A549 (cell line): Measurements from ENCODE around the gene TEPSIN. TPM values are rescaled to one million over a fixed set of nuclear protein-coding genes. Genes with fewer than 3 reads are reported as not detected.
A peak's percentile ranks its signal among the peaks of the same experiment; 100 is the strongest.

Experiments
- ATAC-seq, 2 experiments: fragments of 200-7000 bp in 1 of 2; fragments of >200 bp in 1 of 2; cut with Nextera tagmentation in 1 of 2; cut with Tn5 transposase in 1 of 2; 3 replicates each; pipeline versions ENCODE4 v1.8.0 to v1.9.1; 2018 to 2020; ENCODE audit warnings: mild to moderate bottlenecking in 1 of 2, moderate library complexity in 1 of 2
- CTCF ChIA-PET: fragments of 300-600 bp; sonication (Branson Sonifier 250); formaldehyde crosslinking; extraction: SDS; loops from one replicate; lab custom pipeline; 2021; ENCODE audit warnings: antibody characterized with exemption, inconsistent platforms; lab: Yijun Ruan, JAX
- POLR2A ChIA-PET: fragments of 350-600 bp; formaldehyde crosslinking; extraction: SDS; loops from one replicate; lab custom pipeline; 2021; ENCODE audit warnings: antibody characterized with exemption, inconsistent platforms; lab: Yijun Ruan, JAX
- DNase-seq, 2 experiments: peaks; one replicate each; pipeline versions ENCODE4 v3.0.0 to v3.0.0-alpha.2; 2011 to 2016; ENCODE audit warnings: low read depth in 1 of 2, low spot score in 1 of 2
- FAIRE-seq: peaks from 2 replicates; lab custom pipeline; 2011; peaks lifted over from hg19 to GRCh38; lab: Jason Lieb, UNC
- H3K27ac ChIP-seq, 2 experiments: fragments of >200 bp; sonication (Bioruptor Twin); formaldehyde crosslinking; 3 replicates each; pipeline ENCODE4 v1.5.1; 2016 to 2017
- H3K4me1 ChIP-seq: fragments of >200 bp; sonication (Bioruptor Twin); formaldehyde crosslinking; 3 replicates; pipeline ENCODE4 v1.6.1; 2016
- H3K4me2 ChIP-seq: fragments of >200 bp; sonication (Bioruptor Twin); formaldehyde crosslinking; 3 replicates; pipeline ENCODE4 v1.6.1; 2016
- H3K4me3 ChIP-seq: fragments of >200 bp; sonication (Bioruptor Twin); formaldehyde crosslinking; 3 replicates; pipeline ENCODE4 v1.5.1; 2016
- H3K9me3 ChIP-seq: fragments of >200 bp; sonication (Bioruptor Twin); formaldehyde crosslinking; 3 replicates; pipeline ENCODE4 v1.6.1; 2016
- CEBPB ChIP-seq, 2 experiments: fragments of >200 bp in 1 of 2; sonication (Bioruptor Twin) in 1 of 2; formaldehyde crosslinking in 1 of 2; IDR thresholded peaks; 2 replicates each; pipeline ENCODE4 v1.6.1; 2012 to 2016
- ELK1 ChIP-seq: fragments of 150-350 bp; IDR thresholded peaks from 2 replicates; pipeline ENCODE4 v1.6.1; 2014; ENCODE audit warnings: low read depth, mild to moderate bottlenecking, low read length
- HOXB13 ChIP-seq: fragments of 250-450 bp; sonication (Bioruptor Pico); IDR thresholded peaks from 2 replicates; pipeline ENCODE4 v1.5.0; 2020; ENCODE audit warnings: low read depth, mild to moderate bottlenecking, moderate library complexity
- HOXB5 ChIP-seq: fragments of 250-450 bp; sonication (Bioruptor Pico); IDR thresholded peaks from 2 replicates; pipeline ENCODE4 v1.5.0; 2020; ENCODE audit warnings: mild to moderate bottlenecking, moderate library complexity
- JUN ChIP-seq, 2 experiments: fragments of >200 bp; sonication (Bioruptor Twin); formaldehyde crosslinking; IDR thresholded peaks; 2 replicates in 1 of 2; 3 replicates in 1 of 2; pipeline ENCODE4 v1.6.1; 2016 to 2017
- MAFK ChIP-seq: fragments of 450-650 bp; IDR thresholded peaks from 2 replicates; pipeline ENCODE4 v1.6.1; 2014; ENCODE audit not compliant: partially characterized antibody
- MYC ChIP-seq: IDR thresholded peaks from 2 replicates; pipeline ENCODE4 v1.6.1; 2012; ENCODE audit warnings: mild to moderate bottlenecking, inconsistent platforms, low read length, improper control_type of control experiment, borderline replicate concordance
- NFE2L2 ChIP-seq: fragments of 150-350 bp; conservative IDR thresholded peaks from 2 replicates; pipeline ENCODE4 v1.6.1; 2014; ENCODE audit warnings: low read length
- POLR2AphosphoS2 ChIP-seq: conservative IDR thresholded peaks from 2 replicates; pipeline ENCODE4 v1.6.1; 2012; ENCODE audit warnings: low read length, improper control_type of control experiment, inconsistent platforms
- RAD21 ChIP-seq, 2 experiments: fragments of >200 bp in 1 of 2; sonication (Bioruptor Twin) in 1 of 2; formaldehyde crosslinking in 1 of 2; IDR thresholded peaks in 1 of 2; conservative IDR thresholded peaks in 1 of 2; 2 replicates in 1 of 2; 3 replicates in 1 of 2; pipeline ENCODE4 v1.6.1; 2012 to 2018; ENCODE audit warnings: inconsistent platforms in 1 of 2
- RARB ChIP-seq: fragments of 250-450 bp; sonication (Bioruptor Pico); IDR thresholded peaks from 2 replicates; pipeline ENCODE4 v1.8.0; 2021; ENCODE audit warnings: mild to moderate bottlenecking, moderate library complexity
- REST ChIP-seq: fragments of 200-600 bp; sonication (generic); IDR thresholded peaks from 2 replicates; pipeline ENCODE4 v1.6.1; 2016; ENCODE audit warnings: antibody characterized with exemption, mild to moderate bottlenecking, moderate library complexity
- SREBF2 ChIP-seq: fragments of 450-650 bp; IDR thresholded peaks from 2 replicates; pipeline ENCODE4 v1.6.1; 2014; ENCODE audit warnings: mild to moderate bottlenecking, moderate library complexity
- TFCP2L1 ChIP-seq: fragments of 250-450 bp; sonication (Bioruptor Pico); IDR thresholded peaks from 2 replicates; pipeline ENCODE4 v1.5.0; 2021; ENCODE audit warnings: mild to moderate bottlenecking
- TP53 ChIP-seq: fragments of 250-450 bp; sonication (Bioruptor Pico); IDR thresholded peaks from 2 replicates; pipeline ENCODE4 v1.5.0; 2021; ENCODE audit warnings: mild to moderate bottlenecking, moderate library complexity
- USF2 ChIP-seq: fragments of 450-650 bp; IDR thresholded peaks from 2 replicates; pipeline ENCODE4 v1.6.1; 2014; ENCODE audit warnings: antibody characterized with exemption
- ZNF302 ChIP-seq: fragments of 250-450 bp; sonication (Bioruptor Pico); IDR thresholded peaks from 2 replicates; pipeline ENCODE4 v1.9.0; 2021; ENCODE audit warnings: inconsistent platforms, mild to moderate bottlenecking, moderate library complexity
- WGBS: methylation state at CpG from one replicate; pipeline ENCODE4 v1.1.6; 2017; ENCODE audit errors: missing lambda C conversion rate; 5-methylcytosine and 5-hydroxymethylcytosine counted together
- polyA plus RNA-seq, 4 experiments: library from polyadenylated mRNA; depleted of rRNA in 3 of 4; stranded (reverse); fragments of >200 nt; fragmentation: RNase III in 1 of 4; extraction: RNeasy Plus Mini Kit Qiagen cat#74134 plus additional on column Dnase treatment in 1 of 4; gene quantifications; 2 replicates in 3 of 4; 3 replicates in 1 of 4; pipeline ENCODE4 v1.2.3, GENCODE V29; 2011 to 2017
- TF ChIP-seq, protein P1 (sequence below): fragments of >200 bp; sonication (Bioruptor Twin); formaldehyde crosslinking; IDR thresholded peaks from 3 replicates; pipeline ENCODE4 v1.5.1; 2016

The TEPSIN gene
- polyA plus RNA-seq, 2 of the 4 experiments (the other 2 are of a cell fraction) = 12.5 to 31.3 TPM

DNA sequence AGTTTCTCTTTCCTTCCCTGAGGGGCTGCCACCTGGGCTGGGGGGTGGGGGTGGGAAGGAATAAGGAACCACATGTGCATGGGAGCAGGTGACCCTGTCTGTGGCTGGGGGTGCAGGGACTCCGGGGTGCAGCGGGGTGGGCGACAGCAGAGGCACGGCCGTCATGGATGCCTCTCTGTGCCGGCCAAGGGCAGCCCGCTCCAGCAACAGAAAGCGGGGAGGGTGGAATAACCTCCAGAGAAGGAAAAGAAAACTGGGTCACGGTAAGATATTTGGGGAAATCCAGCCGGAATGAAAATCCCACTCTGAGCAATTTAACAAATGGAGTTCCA, 4.4 kb upstream of the TEPSIN start (continued):
- TF ChIP-seq HOXB13 (no peak), MAFK (no peak), MYC (no peak), USF2 (no peak), NFE2L2 (no peak), ELK1 (no peak)

- Histone ChIP-seq H3K4me3 (no peak overlapping the region), H3K4me1 (peaks cover 15% of the 10 kb centered on the region), H3K27ac (no peak overlapping the region), H3K4me2 (no peak overlapping the region), H3K9me3 (no peaks in the 10 kb centered on the region)
- no peak for DNase-seq
- no peak for TF ChIP-seq SREBF2
- TF ChIP-seq TFCP2L1 = no peak
- no peak for TF ChIP-seq USF2
- TF ChIP-seq REST = peak; percentile 24; the same call in 1 of the 2 replicates
- TF ChIP-seq POLR2AphosphoS2 = no peak; the same call in 1 of the 2 replicates
- TF ChIP-seq TP53 = no peak
- TF ChIP-seq JUN (IDR thresholded peaks at IDR 0.05) = peak in 1 of 2 experiments; percentile 8; a peak in 1 of 5 replicates
- no peak for TF ChIP-seq RARB (CRISPR knock-in tag)
- TF ChIP-seq CEBPB (IDR thresholded peaks at IDR 0.05) = no peak
- no peak for TF ChIP-seq RAD21 (conservative IDR thresholded peaks at IDR 0.05 in 1 of 2, IDR thresholded peaks at IDR 0.05 in 1 of 2)
- TF ChIP-seq, protein P1, sequence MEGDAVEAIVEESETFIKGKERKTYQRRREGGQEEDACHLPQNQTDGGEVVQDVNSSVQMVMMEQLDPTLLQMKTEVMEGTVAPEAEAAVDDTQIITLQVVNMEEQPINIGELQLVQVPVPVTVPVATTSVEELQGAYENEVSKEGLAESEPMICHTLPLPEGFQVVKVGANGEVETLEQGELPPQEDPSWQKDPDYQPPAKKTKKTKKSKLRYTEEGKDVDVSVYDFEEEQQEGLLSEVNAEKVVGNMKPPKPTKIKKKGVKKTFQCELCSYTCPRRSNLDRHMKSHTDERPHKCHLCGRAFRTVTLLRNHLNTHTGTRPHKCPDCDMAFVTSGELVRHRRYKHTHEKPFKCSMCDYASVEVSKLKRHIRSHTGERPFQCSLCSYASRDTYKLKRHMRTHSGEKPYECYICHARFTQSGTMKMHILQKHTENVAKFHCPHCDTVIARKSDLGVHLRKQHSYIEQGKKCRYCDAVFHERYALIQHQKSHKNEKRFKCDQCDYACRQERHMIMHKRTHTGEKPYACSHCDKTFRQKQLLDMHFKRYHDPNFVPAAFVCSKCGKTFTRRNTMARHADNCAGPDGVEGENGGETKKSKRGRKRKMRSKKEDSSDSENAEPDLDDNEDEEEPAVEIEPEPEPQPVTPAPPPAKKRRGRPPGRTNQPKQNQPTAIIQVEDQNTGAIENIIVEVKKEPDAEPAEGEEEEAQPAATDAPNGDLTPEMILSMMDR = no peak
- no peak for TF ChIP-seq ZNF302 (CRISPR knock-in tag)
- TF ChIP-seq ELK1 = no peak
- TF ChIP-seq HOXB5 (CRISPR knock-in tag) = no peak
- ATAC-seq = no peak
- ChIA-PET CTCF (interaction anchor here (0.7 to 5.0 kb wide), 12 partner anchors 9 to 242 kb away, joined by 3 to 21 read pairs (median 4); no protein-coding TSS in a partner anchor), POLR2A (no interaction called here)
- FAIRE-seq = no peak
- 81% methylated on average over 30 of the region's 33 CpGs for WGBS
Observed at GRCh38 chr17:81242421-81243332, 3.8 kb upstream of the TEPSIN start.
